PC-9 (cell line): ENCODE measurements around the gene C2CD3. TPM values are rescaled to one million over a fixed set of nuclear protein-coding genes. Genes with fewer than 3 reads are reported as not detected.

Experiments
- BruUV-seq: library from RNA; stranded (reverse); fragments of 400-500 nt; replicated peaks from 2 replicates; lab custom pipeline; 2021; lab: Mats Ljungman, UMichigan
- CTCF ChIA-PET: fragments of 300-600 bp; sonication (Branson Sonifier 250); formaldehyde crosslinking; loops from one replicate; lab custom pipeline; 2022; ENCODE audit warnings: antibody characterized with exemption; lab: Charles Lee
- POLR2A ChIA-PET: fragments of 300-600 bp; sonication (Branson Sonifier 250); formaldehyde crosslinking; loops from one replicate; lab custom pipeline; 2022; ENCODE audit warnings: antibody characterized with exemption; ENCODE audit not compliant: unreplicated experiment; lab: Charles Lee
- DNase-seq, 2 experiments: peaks; one replicate each; pipeline versions ENCODE4 v3.0.0 to v3.0.0-alpha.2; 2015 to 2022; ENCODE audit warnings: mixed read lengths in 1 of 2
- H2AFZ ChIP-seq: fragments of 200-600 bp; sonication (generic); 2 replicates; pipeline ENCODE4 v1.8.1; 2017; ENCODE audit warnings: antibody characterized with exemption
- H3F3A ChIP-seq: fragments of 200-600 bp; sonication (generic); 2 replicates; pipeline ENCODE4 v1.8.1; 2017; ENCODE audit warnings: antibody characterized with exemption, mild to moderate bottlenecking, low read depth; ENCODE audit not compliant: insufficient read depth
- H3K27ac ChIP-seq: fragments of 200-600 bp; sonication (generic); 2 replicates; pipeline ENCODE4 v1.6.1; 2016; ENCODE audit warnings: mixed run types
- H3K27me3 ChIP-seq: fragments of 200-600 bp; sonication (generic); 2 replicates; pipeline ENCODE4 v1.6.1; 2016; ENCODE audit warnings: low read depth, mixed run types; ENCODE audit not compliant: insufficient read depth
- H3K36me3 ChIP-seq: fragments of 200-600 bp; sonication (generic); 2 replicates; pipeline ENCODE4 v1.6.1; 2016; ENCODE audit warnings: low read depth, mixed run types
- H3K4me1 ChIP-seq: fragments of 200-600 bp; sonication (generic); replicated peaks from 2 replicates; pipeline ENCODE4 v1.6.1; 2016; ENCODE audit warnings: mixed run types; ENCODE audit not compliant: insufficient read depth
- H3K4me2 ChIP-seq: fragments of 200-600 bp; sonication (generic); 2 replicates; pipeline ENCODE4 v1.6.1; 2017; ENCODE audit warnings: mixed run types
- H3K4me3 ChIP-seq: fragments of 200-600 bp; sonication (generic); 2 replicates; pipeline ENCODE4 v1.6.1; 2016; ENCODE audit warnings: mixed run types
- H3K79me2 ChIP-seq: fragments of 200-600 bp; sonication (generic); 2 replicates; pipeline ENCODE4 v1.6.1; 2017; ENCODE audit warnings: low read depth, mixed run types
- H3K9me2 ChIP-seq: fragments of 200-600 bp; sonication (generic); 2 replicates; pipeline ENCODE4 v1.8.1; 2017; ENCODE audit warnings: mild to moderate bottlenecking; ENCODE audit not compliant: insufficient read depth
- H3K9me3 ChIP-seq: fragments of 200-600 bp; sonication (generic); 2 replicates; pipeline ENCODE4 v1.8.1; 2016; ENCODE audit warnings: low read depth; ENCODE audit not compliant: insufficient read depth
- H4K20me1 ChIP-seq: fragments of 200-600 bp; sonication (generic); 2 replicates; pipeline ENCODE4 v1.8.1; 2017; ENCODE audit not compliant: insufficient read depth
- CTCF ChIP-seq: fragments of 200-600 bp; sonication (generic); conservative IDR thresholded peaks from 2 replicates; pipeline ENCODE4 v1.6.1; 2017; ENCODE audit warnings: mixed run types, antibody characterized with exemption, mild to moderate bottlenecking, moderate library complexity
- EZH2 ChIP-seq: fragments of 200-600 bp; sonication (generic); IDR thresholded peaks from 2 replicates; pipeline ENCODE4 v1.8.0; 2017; ENCODE audit warnings: antibody characterized with exemption, low read depth
- intact Hi-C: fragments of 100-400 bp; cut with micrococcal nuclease; formaldehyde crosslinking; loops from one replicate; pipeline ENCODE4 v1.10.0; 2022; ENCODE audit not compliant: unreplicated experiment
- total RNA-seq: library from RNA; stranded (reverse); gene quantifications from 2 replicates; pipeline ENCODE4 v1.2.3, GENCODE V29; 2021

C2CD3 gene
- total RNA-seq, 1 experiment from 2014 or later = 50.0 TPM

- Histone ChIP-seq H3K4me2 (no peak overlapping the region), H4K20me1 (no peaks in the 10 kb centered on the region), H3K36me3 (peaks cover 30% of the 10 kb centered on the region; the same call in 1 of the 2 replicates), H3F3A (no peaks in the 10 kb centered on the region; the same call in none of the 2 replicates), H3K4me3 (no peak overlapping the region), H3K9me2 (no peaks in the 10 kb centered on the region), H3K27ac (no peak overlapping the region), H3K9me3 (no peaks in the 10 kb centered on the region), H3K4me1 (no peaks in the 10 kb centered on the region), H3K27me3 (no peaks in the 10 kb centered on the region), H3K79me2 (no peaks in the 10 kb centered on the region), H2AFZ (no peak overlapping the region)
- intact Hi-C loops = loop anchor here (5.0 kb wide), 1 partner anchor 110 kb away; the partner anchor contains the start of gene UCP2
- TF ChIP-seq CTCF (no peak), EZH2 (no peak)
- CTCF ChIA-PET = no interaction called here
- no peak for DNase-seq
- POLR2A ChIA-PET = no interaction called here
- no TSS peak for BruUV-seq
These were observed 78.4 kb downstream of the C2CD3 start for GRCh38 chr11:74092425-74092824.

- Histone ChIP-seq H3K36me3 (peaks cover 29% of the 10 kb centered on the region; the same call in 1 of the 2 replicates), H3K9me3 (no peaks in the 10 kb centered on the region), H3K79me2 (no peaks in the 10 kb centered on the region), H3K4me2 (no peak overlapping the region), H3K4me3 (no peak overlapping the region), H3F3A (no peaks in the 10 kb centered on the region; the same call in none of the 2 replicates), H3K27ac (no peak overlapping the region), H3K4me1 (no peaks in the 10 kb centered on the region), H3K27me3 (no peaks in the 10 kb centered on the region), H3K9me2 (no peaks in the 10 kb centered on the region), H2AFZ (no peak overlapping the region), H4K20me1 (no peaks in the 10 kb centered on the region)
- no peak for TF ChIP-seq CTCF
- TF ChIP-seq EZH2 = no peak
- intact Hi-C loops = loop anchor here (5.0 kb wide), 1 partner anchor 109 kb away; the partner anchor contains the start of gene UCP2
- BruUV-seq = no TSS peak
- CTCF ChIA-PET = interaction anchor here (0.8 kb wide), 1 partner anchor 128 kb away, joined by 3 read pairs; no protein-coding TSS in a partner anchor
- DNase-seq = no peak
- POLR2A ChIA-PET = no interaction called here
These were observed 79.3 kb downstream of the C2CD3 start for GRCh38 chr11:74091549-74091948.

GRCh38 chr11:74090701-74091100 is 80.1 kb downstream of the C2CD3 start:
- Histone ChIP-seq H3K27me3 (no peaks in the 10 kb centered on the region), H3K36me3 (peaks cover 36% of the 10 kb centered on the region; the same call in 1 of the 2 replicates), H4K20me1 (no peaks in the 10 kb centered on the region), H3K4me3 (no peak overlapping the region), H2AFZ (no peak overlapping the region), H3K4me2 (no peak overlapping the region), H3K27ac (no peak overlapping the region), H3K9me2 (no peaks in the 10 kb centered on the region), H3K4me1 (peaks cover 4% of the 10 kb centered on the region), H3K9me3 (no peaks in the 10 kb centered on the region), H3F3A (peaks cover 4% of the 10 kb centered on the region), H3K79me2 (no peaks in the 10 kb centered on the region)
- CTCF ChIA-PET = no interaction called here
- TF ChIP-seq EZH2 (no peak), CTCF (peak; percentile 59)
- intact Hi-C loops = loop anchor here (1.0 to 5.0 kb wide), 2 partner anchors 108 to 126 kb away; partner anchors contain the start of gene UCP2
- no TSS peak for BruUV-seq
- DNase-seq = no peak
- POLR2A ChIA-PET = no interaction called here
